Placental pericyte (primary cell): ENCODE data around the gene SLC40A1. TPM values are rescaled to one million over a fixed set of nuclear protein-coding genes. Genes with fewer than 3 reads are reported as not detected.

Experiments used
- total RNA-seq: library from RNA; depleted of rRNA; stranded (reverse); fragments of >200 nt; gene quantifications from 2 replicates; pipeline ENCODE4 v1.2.3, GENCODE V29; 2012

SLC40A1 gene, protein sequence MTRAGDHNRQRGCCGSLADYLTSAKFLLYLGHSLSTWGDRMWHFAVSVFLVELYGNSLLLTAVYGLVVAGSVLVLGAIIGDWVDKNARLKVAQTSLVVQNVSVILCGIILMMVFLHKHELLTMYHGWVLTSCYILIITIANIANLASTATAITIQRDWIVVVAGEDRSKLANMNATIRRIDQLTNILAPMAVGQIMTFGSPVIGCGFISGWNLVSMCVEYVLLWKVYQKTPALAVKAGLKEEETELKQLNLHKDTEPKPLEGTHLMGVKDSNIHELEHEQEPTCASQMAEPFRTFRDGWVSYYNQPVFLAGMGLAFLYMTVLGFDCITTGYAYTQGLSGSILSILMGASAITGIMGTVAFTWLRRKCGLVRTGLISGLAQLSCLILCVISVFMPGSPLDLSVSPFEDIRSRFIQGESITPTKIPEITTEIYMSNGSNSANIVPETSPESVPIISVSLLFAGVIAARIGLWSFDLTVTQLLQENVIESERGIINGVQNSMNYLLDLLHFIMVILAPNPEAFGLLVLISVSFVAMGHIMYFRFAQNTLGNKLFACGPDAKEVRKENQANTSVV
- total RNA-seq = 0.86 and 3.3 TPM in 2 replicates

DNA sequence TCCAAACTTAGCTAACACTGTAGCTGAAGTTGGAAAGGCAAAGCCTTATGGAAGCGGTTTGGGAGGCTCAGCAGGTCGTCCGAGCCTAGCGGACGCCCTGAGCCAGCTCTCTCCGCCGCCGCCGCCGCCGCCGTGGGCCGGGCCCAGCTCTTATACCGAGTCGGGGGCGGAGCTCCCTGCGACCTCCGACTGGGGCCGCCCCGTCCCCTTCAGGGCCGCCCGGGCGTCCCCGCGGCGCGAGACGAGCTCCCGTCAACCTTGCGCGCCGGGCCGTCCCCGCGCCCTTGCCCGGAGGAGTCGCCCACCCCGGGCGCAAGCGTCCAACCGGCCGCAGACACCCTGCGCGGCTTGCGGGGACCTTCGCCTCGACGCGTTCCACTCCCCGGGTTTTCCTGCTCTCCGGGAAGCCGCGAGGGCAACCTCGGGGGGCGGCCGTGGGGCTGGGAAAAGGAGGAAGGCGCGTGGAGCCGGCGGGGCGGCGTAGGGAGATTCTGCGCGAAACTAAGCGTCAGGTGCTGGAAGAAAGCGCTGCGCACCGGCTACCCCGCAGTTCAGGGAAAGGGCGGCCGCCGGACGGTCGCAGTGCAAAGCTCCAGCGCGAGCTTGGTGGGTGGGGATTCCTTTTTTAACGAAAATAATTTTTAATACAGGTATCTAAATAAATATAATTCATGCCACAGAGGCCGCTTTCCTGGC lies at the start of gene SLC40A1:
Gene SLC40A1, minus strand, starts transcription at position 129 of the 696 bp plus-strand sequence. CDS start 326 bp downstream, outside the sequence.

Other genes with a start within 250 kb of the SLC40A1 start
- gene WDR75, start 139.3 kb downstream of the SLC40A1 start, total RNA-seq = 29.3 and 57.3 TPM in 2 replicates
- gene ASNSD1, start 80.7 kb upstream of the SLC40A1 start, total RNA-seq = 50.8 and 66.1 TPM in 2 replicates
- 4.6 and 6.4 TPM in 2 replicates for gene ANKAR, start 93.9 kb upstream of the SLC40A1 start, total RNA-seq
- gene OSGEPL1, start 182.0 kb upstream of the SLC40A1 start, total RNA-seq = 2.4 and 10.7 TPM in 2 replicates
- gene ORMDL1, start 203.6 kb upstream of the SLC40A1 start, total RNA-seq = 31.3 and 48.2 TPM in 2 replicates
- gene PMS1, start 203.7 kb upstream of the SLC40A1 start, total RNA-seq = 24.1 and 24.5 TPM in 2 replicates